KOPT-K1 (cell line): ENCODE data around the gene WDR90.

Experiments
- H3K27ac ChIP-seq: fragments of 200-600 bp; sonication (generic); 2 replicates; pipeline ENCODE4 v1.5.1; 2016; ENCODE audit warnings: antibody characterized with exemption, mild to moderate bottlenecking, low read depth, low read length; ENCODE audit not compliant: poor library complexity, severe bottlenecking
- H3K36me3 ChIP-seq: fragments of 200-600 bp; sonication (generic); 2 replicates; pipeline ENCODE4 v1.5.1; 2017; ENCODE audit warnings: antibody characterized with exemption, mild to moderate bottlenecking, low read length, moderate library complexity; ENCODE audit not compliant: insufficient read depth
- H3K9me3 ChIP-seq: fragments of 200-600 bp; sonication (generic); 2 replicates; pipeline ENCODE4 v1.5.1; 2017; ENCODE audit warnings: antibody characterized with exemption, low read length, mild to moderate bottlenecking; ENCODE audit not compliant: insufficient read depth, poor library complexity, severe bottlenecking

Gene WDR90

DNA sequence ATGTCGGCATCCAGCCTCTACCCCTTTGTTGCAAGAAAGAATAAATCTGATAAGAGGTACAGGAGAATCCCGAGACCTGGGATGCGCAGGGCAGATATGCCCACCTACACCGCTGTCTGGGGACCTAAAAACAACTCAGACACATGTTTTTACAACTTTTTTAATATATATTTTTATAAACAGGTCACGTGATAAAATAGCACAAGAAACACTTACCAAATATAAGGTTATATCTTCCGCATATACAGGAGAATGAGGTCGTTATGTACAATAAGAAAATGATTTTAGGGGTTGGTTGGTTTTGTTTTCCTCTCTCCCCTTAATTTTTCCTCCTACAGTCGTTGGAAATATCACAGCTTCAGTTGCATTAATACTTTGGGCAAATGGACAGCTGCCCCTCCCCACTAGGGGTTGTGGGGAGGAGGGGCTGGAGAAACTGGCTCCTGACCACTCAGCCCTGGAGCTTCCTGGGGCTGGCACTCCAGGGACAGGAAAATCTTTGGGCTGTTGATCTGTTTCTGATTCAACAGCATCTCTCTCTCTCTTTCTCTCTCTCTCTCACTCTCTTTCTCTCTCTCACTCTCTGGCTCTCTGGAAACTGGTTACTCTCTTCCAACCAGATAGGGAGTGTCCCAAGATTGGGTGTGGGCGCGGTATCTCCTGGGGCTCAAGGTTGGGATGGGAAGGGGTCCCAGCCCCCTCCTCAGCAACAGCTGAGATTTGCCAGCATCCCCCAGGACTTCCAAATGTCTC is 43.4 kb downstream of the WDR90 start:
- Histone ChIP-seq H3K27ac (no peak overlapping the region), H3K9me3 (no peaks in the 10 kb centered on the region), H3K36me3 (0 out of 2 replicates have a peak, but pooled peaks cover 1% of the 10 kb centered on the region)

DNA sequence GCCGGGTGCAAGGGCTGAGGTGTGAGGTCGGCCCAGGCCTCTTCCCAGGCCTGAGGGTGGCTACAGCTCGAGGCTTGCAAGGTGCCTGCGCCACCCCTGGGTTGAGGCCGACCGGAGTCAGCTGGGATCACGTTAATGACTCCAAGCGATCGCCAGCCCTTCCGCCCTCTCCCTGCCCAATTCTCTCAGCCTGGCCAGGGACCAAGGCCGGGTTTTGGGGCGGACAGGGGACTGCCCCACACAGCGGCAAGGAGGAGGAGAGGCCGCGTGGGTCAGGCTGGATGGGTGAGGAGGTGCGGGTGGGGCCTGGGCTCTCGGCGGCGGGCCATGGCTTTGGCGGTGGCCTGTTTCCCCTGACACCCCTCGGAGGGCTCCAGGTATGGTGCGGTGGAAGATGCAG is 44.2 kb downstream of the WDR90 start:
- no peak overlapping the region for H3K27ac ChIP-seq
- no peaks in the 10 kb centered on the region for H3K9me3 ChIP-seq
- no peaks in the 10 kb centered on the region for H3K36me3 ChIP-seq

DNA sequence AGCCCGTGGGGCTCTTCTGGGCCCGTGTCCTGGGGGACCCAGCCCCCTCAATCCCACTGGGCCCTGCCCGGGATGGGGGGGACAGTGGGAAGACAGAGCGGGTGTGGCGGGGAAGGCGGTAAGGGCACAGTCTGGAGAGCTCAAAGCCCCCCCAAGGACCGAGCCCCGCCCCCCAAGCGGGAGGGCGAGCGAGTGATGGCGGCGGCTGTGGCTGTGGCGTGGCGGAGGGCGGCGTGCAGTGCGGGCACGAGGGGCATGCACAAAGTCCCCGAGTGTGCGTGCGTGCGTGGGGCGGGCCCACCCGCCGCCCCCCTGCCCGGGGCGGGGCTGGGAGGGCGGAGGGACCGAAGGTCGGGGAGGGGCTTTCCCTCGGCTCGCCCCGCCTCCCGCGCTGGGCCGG is 44.6 kb downstream of the WDR90 start:
- H3K27ac ChIP-seq = no peak overlapping the region
- no peaks in the 10 kb centered on the region for H3K36me3 ChIP-seq
- no peaks in the 10 kb centered on the region for H3K9me3 ChIP-seq

DNA sequence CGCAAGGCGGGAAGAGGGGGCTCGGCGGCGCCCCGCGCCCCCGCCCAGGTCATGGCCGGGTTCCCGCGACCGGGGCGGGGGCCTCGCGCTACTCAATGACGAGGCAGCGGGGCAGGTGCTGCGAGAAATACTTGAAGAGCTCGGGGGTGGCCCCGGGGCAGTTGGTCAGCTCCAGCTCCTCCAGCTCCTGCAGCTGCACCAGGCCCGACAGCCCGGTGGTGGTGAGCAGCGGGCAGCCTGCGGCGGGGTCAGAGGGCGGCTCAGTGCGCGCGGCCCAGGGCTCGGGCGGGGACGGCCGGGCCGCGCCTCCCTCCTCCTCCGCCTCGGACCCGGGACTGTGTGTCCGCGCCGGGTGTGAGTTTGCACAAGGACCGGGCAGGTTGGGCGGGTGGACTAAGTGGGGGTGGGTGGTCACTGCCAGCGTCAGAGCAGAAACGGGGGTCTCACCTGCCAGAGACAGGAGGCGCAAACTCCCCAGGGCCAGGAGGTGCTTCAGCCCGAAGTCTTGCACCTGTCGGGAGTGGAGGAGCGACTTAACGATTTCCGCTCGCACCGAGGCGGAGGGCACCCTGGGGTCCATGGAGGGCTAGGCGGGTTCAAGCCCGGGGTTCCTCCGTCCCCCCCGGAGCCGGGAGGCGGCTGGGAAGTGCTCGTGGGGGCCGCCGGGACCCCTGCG is 45.2 kb downstream of the WDR90 start:
- H3K36me3 ChIP-seq = no peaks in the 10 kb centered on the region
- H3K9me3 ChIP-seq = no peaks in the 10 kb centered on the region
- H3K27ac ChIP-seq = no peak overlapping the region

DNA sequence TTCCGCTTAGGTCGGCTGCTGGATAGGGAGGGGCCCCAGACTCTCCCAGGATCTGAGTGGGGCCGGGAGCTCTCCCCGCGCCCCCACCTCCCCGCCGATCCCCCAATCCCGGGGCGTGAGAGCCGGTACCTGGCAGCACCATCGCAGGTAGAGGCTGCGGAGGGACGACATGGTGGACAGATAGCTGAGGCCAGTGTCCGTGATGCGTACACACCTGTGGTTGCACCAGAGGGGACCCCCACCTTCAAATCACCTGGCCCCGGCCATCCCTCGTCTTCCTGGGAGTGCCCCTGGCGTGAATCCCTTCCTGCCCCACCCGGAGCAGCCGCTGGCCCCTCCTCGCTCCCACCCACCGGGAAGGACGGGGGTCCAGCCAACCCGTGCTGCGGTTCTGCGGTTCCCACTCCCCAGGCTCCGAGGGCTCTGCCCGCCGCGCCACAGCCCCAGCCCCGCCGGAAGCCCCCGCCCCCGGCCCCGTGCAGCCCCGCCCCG is 45.7 kb downstream of the WDR90 start:
- Histone ChIP-seq H3K27ac (no peak overlapping the region), H3K36me3 (no peaks in the 10 kb centered on the region), H3K9me3 (no peaks in the 10 kb centered on the region)

DNA sequence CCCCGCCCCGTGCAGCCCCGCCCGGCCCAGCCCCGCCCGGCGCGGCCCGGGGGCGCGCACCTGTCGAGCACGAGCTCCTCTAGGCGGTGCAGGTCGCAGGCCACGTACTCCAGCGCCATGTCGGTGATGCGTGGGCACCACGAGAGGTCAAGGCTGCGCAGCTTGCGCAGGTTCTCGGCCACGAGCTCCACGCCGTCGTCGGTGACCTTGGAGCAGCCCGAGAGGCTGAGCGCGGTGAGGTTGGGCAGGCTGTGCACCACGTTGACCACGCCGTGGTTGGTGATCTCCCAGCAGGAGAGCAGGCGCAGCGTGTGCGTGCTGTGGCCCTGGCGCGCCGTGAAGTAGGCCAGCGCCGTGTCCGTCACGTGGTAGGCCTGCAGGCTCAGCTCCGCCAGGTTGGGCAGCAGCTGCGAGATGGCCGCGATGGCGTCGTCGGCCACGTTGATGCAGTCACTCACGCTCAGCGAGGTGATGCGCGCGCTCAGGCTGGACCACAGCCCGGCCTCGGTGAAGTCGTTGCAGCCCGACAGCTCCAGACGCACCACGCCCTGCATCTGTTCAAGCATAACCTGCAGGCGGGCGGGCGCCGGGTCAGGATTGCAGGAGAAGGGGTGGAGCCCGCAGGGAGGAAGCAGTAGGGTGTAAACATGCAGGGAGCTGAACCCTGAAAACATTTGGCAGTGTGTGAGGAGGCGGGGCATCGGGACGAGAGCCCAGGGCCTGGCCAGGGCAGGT is 46.4 kb downstream of the WDR90 start:
- Histone ChIP-seq H3K36me3 (no peaks in the 10 kb centered on the region), H3K9me3 (no peaks in the 10 kb centered on the region), H3K27ac (no peak overlapping the region)

DNA sequence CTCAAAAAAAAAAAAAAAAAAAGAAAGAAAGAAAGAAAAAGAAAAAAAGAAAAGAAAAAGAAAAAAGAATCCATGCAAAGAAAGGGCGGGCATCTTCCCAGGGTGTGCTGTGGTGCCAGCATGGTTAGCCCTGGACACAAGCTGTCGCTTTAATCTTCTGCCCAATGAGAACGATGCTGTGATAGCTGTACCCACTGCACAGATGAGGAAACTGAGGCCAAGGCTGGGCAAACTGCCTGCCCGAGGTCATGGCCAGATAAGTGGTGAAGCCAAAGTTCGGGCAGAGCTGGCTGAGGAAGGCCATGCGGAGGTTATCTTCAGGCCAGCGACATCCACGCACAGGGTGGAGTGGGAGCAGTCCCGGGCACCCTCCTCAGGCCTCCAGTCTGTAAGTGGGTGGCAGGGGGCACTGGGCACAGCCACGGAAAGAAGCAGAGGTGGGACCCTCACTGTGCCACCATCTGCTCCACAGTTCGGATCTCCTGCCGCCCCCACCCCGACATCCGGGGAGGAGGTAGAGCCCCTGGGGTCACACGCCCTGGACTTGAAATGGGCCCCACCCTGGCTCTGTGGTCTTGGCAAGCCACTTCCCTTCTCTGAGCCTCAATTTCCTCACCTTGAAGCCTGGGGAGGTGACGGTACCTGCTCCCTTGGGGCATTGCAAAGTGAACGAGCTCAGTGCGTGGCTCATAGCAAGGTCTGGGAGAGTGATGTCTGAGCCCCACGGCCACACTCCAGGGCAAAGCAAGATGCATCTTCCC is 49.9 kb downstream of the WDR90 start:
- Histone ChIP-seq H3K27ac (no peak overlapping the region), H3K9me3 (no peaks in the 10 kb centered on the region), H3K36me3 (no peaks in the 10 kb centered on the region)

DNA sequence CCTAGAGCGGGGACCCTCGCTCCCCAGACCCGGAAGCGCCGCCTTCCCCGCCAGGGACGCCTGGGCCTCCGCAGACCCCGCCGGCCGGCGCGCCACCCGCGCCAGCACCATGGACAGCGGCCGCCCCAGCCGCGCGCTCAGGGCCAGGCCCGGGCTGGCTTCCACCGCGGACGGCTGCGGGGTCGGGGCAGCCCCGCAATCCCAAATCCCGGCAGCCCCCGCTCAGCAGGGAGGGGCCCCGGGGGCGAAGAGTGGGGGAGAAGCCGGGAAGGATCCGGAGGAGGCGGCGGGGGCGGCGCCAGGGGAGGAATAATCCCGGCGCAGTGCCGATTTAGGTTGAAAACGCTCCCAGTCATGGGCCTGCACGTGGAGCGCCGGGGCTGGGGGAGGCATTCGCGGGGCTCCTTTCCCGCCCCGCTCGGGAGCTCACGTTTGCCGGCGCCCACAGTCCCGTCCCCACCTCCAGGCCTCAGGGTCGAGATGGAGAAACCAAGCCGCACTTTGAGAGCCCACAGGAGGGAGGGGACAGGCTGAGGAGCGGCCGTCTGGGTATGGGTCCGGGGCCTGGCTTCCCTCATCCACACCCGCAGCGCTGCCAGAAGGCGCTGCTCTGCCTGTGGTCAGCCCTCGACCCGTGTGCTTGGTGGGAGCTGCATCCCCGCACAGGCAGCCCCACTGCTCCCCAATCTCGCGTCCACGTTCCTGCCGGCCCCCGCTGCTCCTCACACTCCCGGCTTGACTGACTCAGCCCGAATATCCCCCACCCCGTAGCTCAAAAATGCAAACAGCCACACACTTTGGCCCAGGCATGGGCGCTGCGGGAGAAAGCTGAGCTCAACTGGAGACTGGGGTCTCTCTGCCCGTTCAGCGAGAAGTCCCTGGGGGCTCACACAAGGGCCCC is 51.8 kb downstream of the WDR90 start:
- H3K9me3 ChIP-seq = no peaks in the 10 kb centered on the region
- no peaks in the 10 kb centered on the region for H3K36me3 ChIP-seq
- H3K27ac ChIP-seq = no peak overlapping the region

DNA sequence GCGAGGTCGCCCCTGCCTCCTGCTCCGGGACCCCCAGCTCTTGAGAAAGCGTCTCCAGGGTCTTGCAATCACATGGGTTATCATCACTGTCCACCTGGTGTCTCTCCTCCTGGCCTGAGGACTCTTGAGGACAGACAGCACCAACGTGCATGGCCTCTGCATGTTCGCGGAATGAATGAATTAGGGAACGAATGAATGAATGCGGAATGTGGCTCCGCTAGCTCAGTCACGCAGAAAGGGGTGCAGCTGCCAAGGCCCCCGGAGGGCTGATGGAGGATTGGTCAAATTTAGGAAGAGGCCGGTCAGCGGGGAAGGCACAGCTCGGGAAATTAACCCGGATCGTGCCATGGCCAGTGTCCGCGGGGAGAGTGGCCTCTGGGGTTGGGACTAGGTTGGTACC is 53.2 kb downstream of the WDR90 start:
- H3K36me3 ChIP-seq = no peaks in the 10 kb centered on the region
- no peak overlapping the region for H3K27ac ChIP-seq
- no peaks in the 10 kb centered on the region for H3K9me3 ChIP-seq

DNA sequence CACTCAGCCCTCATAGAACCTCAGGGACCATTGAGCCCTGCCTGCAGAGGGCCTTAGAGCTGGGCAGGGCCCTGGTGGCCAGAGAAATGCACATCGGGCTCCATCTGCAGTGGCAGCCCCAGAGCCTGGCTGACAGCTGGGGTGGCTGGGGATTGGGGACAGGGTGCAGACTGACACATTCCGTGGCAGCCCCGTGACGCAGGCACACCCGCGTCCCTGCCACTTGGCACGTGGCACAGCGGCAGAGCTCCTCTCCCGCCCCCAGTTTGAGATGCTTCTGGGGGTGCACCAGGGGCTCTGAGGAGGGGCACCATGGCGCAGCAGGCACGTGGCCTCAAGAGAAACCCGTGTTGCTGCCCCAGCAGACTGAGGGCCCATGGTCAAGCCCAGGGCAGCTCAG is 54.2 kb downstream of the WDR90 start:
- Histone ChIP-seq H3K36me3 (no peaks in the 10 kb centered on the region), H3K27ac (no peak overlapping the region)

DNA sequence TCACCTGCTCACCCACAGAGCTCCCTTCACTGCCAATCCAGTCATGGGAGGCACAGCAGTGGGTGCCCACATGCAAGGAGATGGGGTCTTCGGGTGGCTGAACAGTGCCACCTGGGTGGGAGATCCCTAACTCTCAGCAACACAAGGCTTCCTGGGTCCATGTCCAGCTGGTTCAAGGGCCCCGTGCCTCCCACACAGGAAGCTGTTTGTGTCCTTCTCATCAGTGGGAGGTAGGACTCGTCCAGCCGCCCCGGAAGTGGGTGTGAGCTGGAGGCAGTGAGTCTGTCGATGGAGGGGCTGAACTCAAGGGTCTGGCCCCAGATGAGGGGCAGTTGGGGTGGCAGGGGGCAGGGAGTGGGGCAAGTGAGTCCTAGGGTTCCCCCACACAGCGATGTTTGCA is 54.9 kb downstream of the WDR90 start:
- no peak overlapping the region for H3K27ac ChIP-seq
- H3K9me3 ChIP-seq = no peaks in the 10 kb centered on the region
- H3K36me3 ChIP-seq = no peaks in the 10 kb centered on the region

More for the DNA sequence above, 54.2 kb downstream of the WDR90 start:
- H3K9me3 ChIP-seq = no peaks in the 10 kb centered on the region

DNA sequence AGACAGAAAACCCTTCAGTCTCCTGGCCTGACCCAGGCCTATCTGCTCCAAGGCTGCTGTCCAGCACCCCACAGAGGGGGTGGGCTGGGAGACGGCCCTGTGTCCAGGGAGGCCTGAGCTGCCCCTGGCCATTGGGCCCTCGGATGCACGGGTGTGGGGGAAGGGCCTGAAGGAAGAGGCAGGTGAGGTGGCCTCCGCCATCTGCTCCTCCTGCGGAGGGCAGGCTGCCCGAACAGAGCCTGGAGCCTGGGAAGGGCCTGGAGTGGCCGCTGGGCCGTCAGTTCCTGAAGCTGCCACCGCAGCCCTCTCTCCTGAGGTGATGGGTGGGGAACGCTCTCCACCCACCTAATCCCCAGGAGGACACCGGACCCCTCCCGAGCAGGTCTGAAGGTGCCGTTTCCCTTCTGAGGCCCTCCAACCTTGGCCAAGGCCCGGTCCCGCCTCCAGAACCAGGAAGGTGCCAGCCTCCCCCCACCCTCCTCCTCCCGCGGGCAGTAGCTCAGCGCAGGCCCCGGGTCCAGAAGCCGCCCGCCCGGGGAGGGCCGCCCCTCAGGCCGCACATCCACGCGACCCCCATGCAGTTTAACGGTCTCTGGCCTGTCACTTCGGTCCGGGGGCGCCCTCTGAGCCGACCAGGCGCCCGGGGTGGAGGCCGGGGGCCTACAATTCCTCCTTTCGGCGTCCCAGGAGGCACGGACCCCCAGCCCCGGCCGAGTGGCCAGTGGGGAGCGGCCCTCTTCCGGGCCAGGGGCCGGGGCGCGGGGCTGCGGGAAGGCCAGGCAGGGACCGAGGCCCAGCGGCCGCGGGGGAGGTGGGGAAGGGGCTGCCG is 55.6 kb downstream of the WDR90 start:
- Histone ChIP-seq H3K27ac (no peak overlapping the region), H3K36me3 (no peaks in the 10 kb centered on the region), H3K9me3 (no peaks in the 10 kb centered on the region)

DNA sequence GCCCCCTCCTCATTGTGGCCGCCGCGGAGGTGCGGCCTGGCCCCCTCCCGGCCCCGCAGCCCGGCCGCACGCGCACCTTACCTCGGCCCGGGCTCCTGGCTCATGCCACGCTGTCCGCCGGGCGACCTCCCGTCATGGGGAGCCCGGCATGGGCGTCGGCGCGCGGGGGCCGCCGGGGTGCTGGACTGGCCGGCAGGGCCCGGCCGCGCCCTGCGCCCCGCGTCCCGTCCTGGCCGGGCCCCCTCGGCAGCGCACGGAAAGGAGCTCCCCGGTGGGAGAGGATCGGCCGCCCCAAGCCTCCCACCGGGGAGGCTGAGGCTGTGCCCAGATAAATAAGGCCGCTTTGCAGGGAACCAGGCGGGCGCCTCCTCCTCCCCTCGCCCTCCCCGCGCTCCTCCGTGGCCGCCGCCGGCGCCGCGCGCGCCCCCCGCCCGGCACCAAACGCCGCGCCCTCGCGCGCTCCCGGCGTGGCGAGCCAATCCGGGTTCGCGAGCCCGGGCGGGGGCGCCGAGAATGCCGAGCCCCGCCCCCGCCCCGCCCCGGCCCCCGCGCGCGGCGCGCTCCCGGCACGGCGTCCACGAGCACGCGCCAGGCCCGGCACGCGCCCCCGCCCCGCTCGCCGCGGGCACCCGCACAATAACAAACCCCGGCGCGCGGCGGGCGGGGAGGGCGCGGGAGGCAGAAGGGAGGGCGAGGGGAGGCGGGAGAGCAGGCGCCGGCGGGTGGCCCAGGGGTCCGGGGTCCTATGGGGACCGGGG is 56.4 kb downstream of the WDR90 start, which contains the start of gene FBXL16:
TSS of gene FBXL16 (minus strand) at position 371 of the 758 bp plus-strand sequence. CDS start 8,396 bp downstream, outside the sequence.
- H3K9me3 ChIP-seq = no peaks in the 10 kb centered on the region
- H3K27ac ChIP-seq = no peak within 1 kb of the TSS
- H3K36me3 ChIP-seq = no peaks in the 10 kb centered on the region
